Karpas-422 (cell line): Measurements from ENCODE around the gene TTC23. TPM values are rescaled to one million over a fixed set of nuclear protein-coding genes. Genes with fewer than 3 reads are reported as not detected.

Experiments used
- DNase-seq: peaks from one replicate; pipeline ENCODE4 v3.0.0-alpha.2; 2015
- H2AFZ ChIP-seq: fragments of 200-600 bp; sonication (generic); 2 replicates; pipeline ENCODE4 v1.6.1; 2014; ENCODE audit warnings: antibody characterized with exemption, low read length, mixed read lengths
- H3K27ac ChIP-seq: fragments of 200-600 bp; sonication (generic); 2 replicates; pipeline ENCODE4 v1.5.1; 2014; ENCODE audit warnings: mild to moderate bottlenecking, low read length, moderate library complexity
- H3K27me3 ChIP-seq: fragments of 200-600 bp; sonication (generic); 2 replicates; pipeline ENCODE4 v1.6.1; 2014; ENCODE audit warnings: low read length, mixed read lengths
- H3K36me3 ChIP-seq: fragments of 200-600 bp; sonication (generic); 2 replicates; pipeline ENCODE4 v1.6.1; 2014; ENCODE audit warnings: low read length, mixed read lengths; ENCODE audit not compliant: insufficient read depth
- H3K4me1 ChIP-seq: fragments of 200-600 bp; sonication (generic); 2 replicates; pipeline ENCODE4 v1.6.1; 2014; ENCODE audit warnings: mild to moderate bottlenecking, low read length, mixed read lengths
- H3K4me2 ChIP-seq: fragments of 200-600 bp; sonication (generic); 2 replicates; pipeline ENCODE4 v1.6.1; 2014; ENCODE audit warnings: low read length, low read depth, mild to moderate bottlenecking; ENCODE audit not compliant: poor library complexity, severe bottlenecking
- H3K4me3 ChIP-seq: fragments of 200-600 bp; sonication (generic); 2 replicates; pipeline ENCODE4 v1.5.1; 2014; ENCODE audit warnings: mild to moderate bottlenecking, antibody characterized with exemption, low read length, mixed read lengths
- H3K79me2 ChIP-seq: fragments of 200-600 bp; sonication (generic); 2 replicates; pipeline ENCODE4 v1.6.1; 2014; ENCODE audit warnings: mild to moderate bottlenecking, low read length, mixed read lengths
- H3K9ac ChIP-seq: fragments of 200-600 bp; sonication (generic); 2 replicates; pipeline ENCODE4 v1.6.0; 2014; ENCODE audit warnings: low read length
- H3K9me2 ChIP-seq: fragments of 200-600 bp; sonication (generic), shearing (Covaris generic); replicated peaks from 2 replicates; pipeline ENCODE4 v1.6.0; 2014; ENCODE audit warnings: mild to moderate bottlenecking, low read length, moderate library complexity; ENCODE audit not compliant: insufficient read depth
- H3K9me3 ChIP-seq: fragments of 300-700, 200-600 bp; sonication (generic); 2 replicates; pipeline ENCODE4 v1.6.1; 2014; ENCODE audit warnings: low read length, mixed read lengths
- H4K20me1 ChIP-seq: fragments of 200-600 bp; sonication (generic); 2 replicates; pipeline ENCODE4 v1.6.1; 2014; ENCODE audit warnings: mild to moderate bottlenecking, antibody characterized with exemption, low read length, low read depth; ENCODE audit not compliant: insufficient read depth
- total RNA-seq: library from RNA; depleted of rRNA; stranded (reverse); fragments of >200 nt; shearing (Covaris generic); gene quantifications from 2 replicates; pipeline ENCODE4 v1.2.3, GENCODE V29; 2014; ENCODE audit warnings: low replicate concordance

TTC23 gene
- total RNA-seq, 1 experiment from 2014 or later: 9.0 TPM

GRCh38 chr15:99164119-99164518 is 85.3 kb downstream of the TTC23 start:
- H3K79me2 ChIP-seq: no peaks in the 10 kb centered on the region
- no peaks in the 10 kb centered on the region for H3K9me2 ChIP-seq

GRCh38 chr15:99163271-99164062 is 85.9 kb downstream of the TTC23 start:
- H3K27ac ChIP-seq: no peak overlapping the region
- H3K79me2 ChIP-seq: no peaks in the 10 kb centered on the region
- no peaks in the 10 kb centered on the region for H3K9me2 ChIP-seq
- DNase-seq: no peak
- no peaks in the 10 kb centered on the region for H4K20me1 ChIP-seq
- no peak overlapping the region for H3K4me2 ChIP-seq
- peaks cover 4% of the 10 kb centered on the region; the same call in 1 of the 2 replicates for H3K4me1 ChIP-seq
- no peaks in the 10 kb centered on the region for H3K9me3 ChIP-seq
- no peak overlapping the region for H3K9ac ChIP-seq
- no peak overlapping the region for H3K4me3 ChIP-seq
- no peaks in the 10 kb centered on the region for H3K36me3 ChIP-seq
- H3K27me3 ChIP-seq: no peaks in the 10 kb centered on the region
- no peak overlapping the region for H2AFZ ChIP-seq

More at GRCh38 chr15:99164119-99164518, 85.3 kb downstream of the TTC23 start:
- H3K9me3 ChIP-seq: no peaks in the 10 kb centered on the region
- H3K36me3 ChIP-seq: no peaks in the 10 kb centered on the region
- H3K4me3 ChIP-seq: no peak overlapping the region
- H3K4me1 ChIP-seq: peaks cover 10% of the 10 kb centered on the region
- no peaks in the 10 kb centered on the region for H3K27me3 ChIP-seq
- no peaks in the 10 kb centered on the region for H4K20me1 ChIP-seq
- no peak for DNase-seq
- no peak overlapping the region for H3K4me2 ChIP-seq
- no peak overlapping the region for H3K27ac ChIP-seq
- no peak overlapping the region for H3K9ac ChIP-seq
- H2AFZ ChIP-seq: no peak overlapping the region

GRCh38 chr15:99158626-99159412 is 90.6 kb downstream of the TTC23 start:
- Histone ChIP-seq H2AFZ (no peak overlapping the region), H3K36me3 (no peaks in the 10 kb centered on the region), H3K4me2 (no peak overlapping the region), H3K27ac (no peak overlapping the region), H3K4me3 (no peak overlapping the region), H3K9me3 (no peaks in the 10 kb centered on the region), H3K27me3 (no peaks in the 10 kb centered on the region), H3K9me2 (no peaks in the 10 kb centered on the region), H3K79me2 (no peaks in the 10 kb centered on the region), H4K20me1 (no peaks in the 10 kb centered on the region), H3K9ac (no peak overlapping the region), H3K4me1 (no peaks in the 10 kb centered on the region)
- no peak for DNase-seq

GRCh38 chr15:99157456-99157855 is 91.9 kb downstream of the TTC23 start:
- Histone ChIP-seq H3K27ac (no peak overlapping the region), H3K36me3 (no peaks in the 10 kb centered on the region), H3K4me1 (no peaks in the 10 kb centered on the region), H3K9me2 (no peaks in the 10 kb centered on the region), H3K4me2 (no peak overlapping the region), H4K20me1 (no peaks in the 10 kb centered on the region), H3K9ac (no peak overlapping the region), H3K79me2 (no peaks in the 10 kb centered on the region), H3K27me3 (no peaks in the 10 kb centered on the region), H3K9me3 (no peaks in the 10 kb centered on the region), H2AFZ (no peak overlapping the region), H3K4me3 (no peak overlapping the region)
- DNase-seq: no peak

- H2AFZ ChIP-seq: no peak overlapping the region
- H3K27ac ChIP-seq: no peak overlapping the region
- H3K9me3 ChIP-seq: no peaks in the 10 kb centered on the region
- H3K4me3 ChIP-seq: no peak overlapping the region
- H3K9me2 ChIP-seq: no peaks in the 10 kb centered on the region
- H3K79me2 ChIP-seq: no peaks in the 10 kb centered on the region
- no peak overlapping the region for H3K9ac ChIP-seq
- no peaks in the 10 kb centered on the region for H4K20me1 ChIP-seq
- H3K4me2 ChIP-seq: no peak overlapping the region
- no peaks in the 10 kb centered on the region for H3K36me3 ChIP-seq
- H3K27me3 ChIP-seq: no peaks in the 10 kb centered on the region
- DNase-seq: no peak
- H3K4me1 ChIP-seq: no peaks in the 10 kb centered on the region
Observed at GRCh38 chr15:99155961-99156443, 93.4 kb downstream of the TTC23 start.

GRCh38 chr15:99154271-99154670 is 95.1 kb downstream of the TTC23 start:
- H4K20me1 ChIP-seq: no peaks in the 10 kb centered on the region
- H3K27me3 ChIP-seq: no peaks in the 10 kb centered on the region
- no peaks in the 10 kb centered on the region for H3K4me1 ChIP-seq
- no peak overlapping the region for H3K4me2 ChIP-seq
- H2AFZ ChIP-seq: no peak overlapping the region
- no peaks in the 10 kb centered on the region for H3K79me2 ChIP-seq
- no peaks in the 10 kb centered on the region for H3K9me3 ChIP-seq
- H3K4me3 ChIP-seq: no peak overlapping the region
- H3K9ac ChIP-seq: no peak overlapping the region
- no peak overlapping the region for H3K27ac ChIP-seq
- no peak for DNase-seq
- no peaks in the 10 kb centered on the region for H3K36me3 ChIP-seq
- H3K9me2 ChIP-seq: no peaks in the 10 kb centered on the region

- Histone ChIP-seq H3K9me3 (no peaks in the 10 kb centered on the region), H3K36me3 (no peaks in the 10 kb centered on the region), H3K4me3 (no peak overlapping the region), H3K27me3 (no peaks in the 10 kb centered on the region), H2AFZ (no peak overlapping the region), H3K4me1 (no peaks in the 10 kb centered on the region), H3K27ac (no peak overlapping the region), H4K20me1 (no peaks in the 10 kb centered on the region), H3K79me2 (no peaks in the 10 kb centered on the region), H3K4me2 (no peak overlapping the region), H3K9ac (no peak overlapping the region), H3K9me2 (no peaks in the 10 kb centered on the region)
- DNase-seq: no peak
Observed at GRCh38 chr15:99153026-99153535, 96.3 kb downstream of the TTC23 start.

GRCh38 chr15:99151156-99151555 is 98.2 kb downstream of the TTC23 start:
- DNase-seq: no peak
- H3K4me2 ChIP-seq: no peak overlapping the region
- H3K9me2 ChIP-seq: no peaks in the 10 kb centered on the region
- H3K4me3 ChIP-seq: no peak overlapping the region
- H3K79me2 ChIP-seq: no peaks in the 10 kb centered on the region
- H4K20me1 ChIP-seq: no peaks in the 10 kb centered on the region
- H2AFZ ChIP-seq: no peak overlapping the region
- H3K27ac ChIP-seq: no peak overlapping the region
- H3K9ac ChIP-seq: no peak overlapping the region
- no peaks in the 10 kb centered on the region for H3K4me1 ChIP-seq
- no peaks in the 10 kb centered on the region for H3K9me3 ChIP-seq
- H3K36me3 ChIP-seq: no peaks in the 10 kb centered on the region
- H3K27me3 ChIP-seq: no peaks in the 10 kb centered on the region
